Measurements from ENCODE around the gene RAX2.
"Not testable (repeated sequence)": the region's sequence is repeated elsewhere in the genome, so short reads cannot be mapped to it uniquely, and the experiment has no call there.

The RAX2 gene

DNA sequence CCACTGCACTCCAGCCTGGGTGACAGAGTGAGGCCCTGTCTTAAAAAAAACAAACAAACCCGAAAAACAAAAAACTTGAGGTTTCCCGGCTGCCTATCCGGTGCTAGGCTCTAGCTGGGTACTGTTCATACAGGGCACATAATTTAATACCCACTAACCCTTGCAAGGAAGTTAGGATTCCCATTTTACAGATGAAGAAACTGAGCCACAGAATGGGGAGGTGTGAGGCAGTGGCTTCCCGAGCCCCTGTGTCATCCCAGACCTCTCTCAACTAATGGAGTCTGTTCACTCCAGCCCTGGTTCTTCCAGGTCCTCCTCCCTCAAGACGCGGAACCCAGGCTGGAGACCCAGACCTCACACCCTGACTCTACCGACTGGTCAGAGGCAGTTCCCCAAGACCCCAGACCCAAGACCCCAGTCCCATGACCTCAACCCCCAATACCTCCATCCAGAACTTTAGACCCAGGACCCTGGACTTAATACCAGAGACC, 11.1 kb downstream of the RAX2 start:
- peak in 2 of 5 experiments; percentile 32 to 67 for DNase-seq

DNA sequence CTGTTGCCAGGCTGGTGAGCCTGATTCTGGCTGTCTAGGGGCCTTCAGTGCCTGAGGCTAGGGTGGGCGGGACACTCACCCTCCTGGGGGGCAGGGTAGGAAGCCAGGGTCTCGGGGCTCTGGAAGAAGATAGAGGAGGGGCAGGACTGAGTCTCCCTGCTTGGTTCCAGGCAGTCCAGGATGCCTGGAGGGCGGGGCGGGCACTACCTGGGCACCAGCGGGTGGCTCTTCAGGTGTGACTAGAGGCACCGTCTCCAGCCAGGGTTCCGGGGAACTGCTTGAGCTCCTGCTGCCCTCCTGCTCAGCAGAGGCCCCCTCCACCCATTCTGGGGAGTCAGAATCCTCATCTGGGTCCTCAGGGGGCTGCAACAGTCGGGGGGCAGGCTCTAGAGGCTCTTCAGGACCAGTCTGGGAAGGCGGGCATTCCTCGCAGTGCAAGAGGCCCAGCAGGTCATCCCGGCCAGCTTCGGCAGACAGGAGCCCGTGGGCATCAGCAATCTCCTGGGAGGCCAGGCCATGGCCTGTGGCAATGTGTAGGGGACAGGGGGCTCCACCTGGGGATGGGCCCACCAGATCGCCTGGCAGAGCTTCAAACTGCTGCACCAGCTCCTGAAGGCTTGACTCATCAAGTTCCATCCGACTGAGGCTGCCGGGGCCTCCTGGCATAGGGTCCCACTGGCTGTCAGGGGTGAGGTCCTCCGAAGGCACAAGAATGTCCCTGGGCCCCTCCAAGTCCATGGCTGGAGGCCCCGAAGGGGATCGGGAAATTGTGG, 12.4 kb downstream of the RAX2 start:
- DNase-seq, result no peak

DNA sequence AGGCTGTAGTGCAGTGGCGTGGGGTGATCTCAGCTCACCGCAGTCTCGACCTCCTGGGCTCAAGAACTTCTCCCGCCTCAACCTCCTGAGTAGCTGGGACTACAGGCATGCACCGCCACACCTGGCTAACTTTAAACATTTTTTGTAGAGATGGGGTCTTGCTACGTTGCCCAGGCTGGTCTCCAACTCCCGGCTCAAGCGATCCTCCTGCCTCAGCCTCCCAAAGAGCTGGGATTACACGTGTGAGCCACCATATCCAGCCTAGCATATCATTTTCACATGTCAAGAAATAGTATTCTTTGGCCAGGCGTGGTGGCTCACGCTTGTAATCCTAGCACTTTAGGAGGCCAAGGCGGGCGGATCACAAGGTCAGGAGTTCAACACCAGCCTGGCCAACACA, 13.7 kb downstream of the RAX2 start:
- not testable (repeated sequence) for DNase-seq

DNA sequence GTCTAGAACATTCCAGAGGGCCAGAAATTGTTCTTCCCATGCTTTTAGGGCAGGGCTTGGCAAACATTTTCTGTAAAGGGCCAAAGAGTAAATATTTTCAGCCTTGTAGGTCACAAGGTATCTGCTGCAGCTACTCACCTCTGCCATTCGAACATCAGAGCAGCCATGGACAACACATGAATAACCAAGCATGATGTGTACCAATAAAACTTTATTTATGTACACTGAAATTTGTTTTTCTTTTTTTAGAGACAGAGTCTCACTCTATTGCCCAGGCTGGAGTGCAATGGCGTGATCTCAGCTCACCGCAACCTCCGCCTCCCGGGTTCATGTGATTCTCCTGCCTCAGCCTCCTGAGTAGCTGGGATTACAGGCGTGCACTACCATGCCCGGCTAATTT, 14.3 kb downstream of the RAX2 start:
- not testable (repeated sequence) for DNase-seq

DNA sequence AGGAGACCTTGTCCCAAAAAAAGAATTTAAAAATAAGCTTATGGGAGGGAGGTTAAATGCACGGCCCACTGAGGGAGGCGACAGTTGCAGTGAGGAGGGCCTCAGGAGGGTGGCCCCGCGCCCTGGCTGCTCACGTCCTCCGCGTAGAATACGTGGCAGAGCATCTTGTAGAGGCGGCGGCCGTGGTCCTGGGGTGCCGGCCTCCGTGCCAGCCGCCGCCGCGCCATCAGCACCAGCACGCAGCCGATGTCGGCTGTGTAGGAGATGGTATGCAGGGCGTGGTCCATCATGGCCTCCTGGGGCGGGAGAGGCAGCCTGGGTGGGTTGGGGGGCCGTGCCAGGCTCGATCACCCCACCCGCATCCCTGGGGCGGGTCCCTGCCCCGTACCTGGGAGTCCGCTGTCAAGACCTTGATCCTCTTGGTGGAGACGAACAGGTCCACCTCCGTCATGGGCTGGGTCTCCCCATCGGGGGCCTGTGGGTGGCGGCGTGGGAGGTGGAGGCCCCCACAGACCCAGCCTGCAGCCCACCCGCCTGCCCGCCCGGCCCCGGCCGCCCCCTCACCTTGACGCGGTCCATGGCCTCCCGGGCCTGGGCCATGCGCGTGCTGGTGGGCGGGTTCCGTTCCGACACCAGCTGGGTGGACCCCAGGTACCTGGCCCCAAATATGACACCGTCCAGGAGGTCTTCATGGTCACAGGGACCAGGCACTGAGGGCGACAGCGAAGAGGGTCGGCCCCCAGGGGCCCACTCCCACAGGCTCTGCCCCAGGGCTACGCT, 18.2 kb downstream of the RAX2 start:
- no peak for DNase-seq

DNA sequence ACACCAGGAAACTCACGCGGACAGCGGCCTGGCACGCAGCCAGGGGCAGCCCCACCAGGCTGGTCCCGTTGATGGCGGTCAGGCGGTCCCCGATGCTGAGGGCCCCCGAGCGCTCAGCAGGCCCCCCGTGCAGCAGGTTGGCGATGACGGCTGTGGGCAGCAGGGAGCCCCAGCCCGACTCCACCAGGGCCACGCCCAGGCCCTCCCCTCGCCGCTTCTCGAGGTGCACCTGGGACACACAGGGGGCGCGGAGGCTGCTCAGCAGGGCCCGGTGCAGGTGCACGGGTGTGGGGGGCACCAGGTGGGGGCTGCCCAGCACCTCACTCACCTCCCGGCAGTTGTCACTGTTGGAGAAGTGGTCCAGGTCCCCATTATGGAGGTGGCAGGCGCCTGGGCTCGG, 19.5 kb downstream of the RAX2 start:
- no peak for DNase-seq

DNA sequence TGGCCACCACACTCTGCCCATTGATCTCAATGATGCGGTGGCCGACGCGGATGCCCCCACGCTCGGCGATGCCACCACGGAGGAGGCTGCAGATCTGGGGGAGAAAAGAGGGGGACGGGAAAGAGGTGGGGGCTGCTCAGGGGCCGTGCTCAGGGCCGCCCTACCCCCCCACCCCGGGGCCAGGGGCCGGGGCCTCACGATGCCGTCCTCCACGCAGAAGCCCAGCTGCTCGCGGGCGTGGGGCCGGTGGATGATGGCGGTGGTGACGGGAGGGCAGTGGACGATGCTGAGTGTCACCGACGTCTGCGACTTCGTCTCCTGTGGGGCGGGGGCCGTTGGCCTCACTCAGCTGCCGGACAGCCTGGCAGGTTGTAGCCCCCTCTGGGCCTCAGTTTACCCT, 20.8 kb downstream of the RAX2 start:
- no peak for DNase-seq

DNA sequence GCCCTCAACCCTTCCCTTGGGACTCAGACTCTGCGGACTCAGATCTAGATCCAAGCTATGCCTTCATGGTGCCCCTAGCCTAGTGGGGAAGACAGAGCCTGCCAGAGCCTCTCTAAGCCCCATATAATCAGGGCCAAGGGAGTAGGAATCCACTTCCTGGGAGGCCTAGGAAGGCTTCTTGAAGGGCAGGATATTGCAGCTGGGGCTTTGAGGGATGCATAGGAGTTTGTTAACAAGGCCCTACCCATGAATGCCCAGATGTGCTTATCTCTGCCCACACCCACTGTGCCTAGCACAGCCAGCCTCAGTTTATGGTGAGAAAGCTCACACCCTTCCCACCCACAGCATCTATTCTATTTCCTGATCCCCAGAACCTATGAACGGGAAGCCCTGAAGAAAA, 21.8 kb downstream of the RAX2 start:
- no peak for DNase-seq

DNA sequence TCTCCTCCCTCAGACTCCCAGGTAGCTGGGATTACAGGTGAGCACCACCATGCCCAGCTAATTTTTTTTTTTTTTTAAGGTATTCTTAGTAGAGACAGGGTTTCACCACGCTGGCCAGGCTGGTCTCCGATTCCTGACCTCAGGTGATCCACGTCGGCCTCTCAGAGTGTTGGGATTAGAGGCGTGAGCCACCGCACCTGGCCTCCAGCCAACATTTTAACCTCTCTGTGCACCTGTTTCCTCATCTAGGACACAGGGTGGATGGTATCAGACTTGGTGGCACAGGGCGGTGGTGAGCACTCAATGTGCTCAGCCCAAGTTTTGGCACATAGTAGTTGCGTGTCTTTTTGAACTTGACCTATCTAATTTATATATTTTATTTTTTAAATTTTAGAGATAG, 23.1 kb downstream of the RAX2 start:
- DNase-seq, result no peak

DNA sequence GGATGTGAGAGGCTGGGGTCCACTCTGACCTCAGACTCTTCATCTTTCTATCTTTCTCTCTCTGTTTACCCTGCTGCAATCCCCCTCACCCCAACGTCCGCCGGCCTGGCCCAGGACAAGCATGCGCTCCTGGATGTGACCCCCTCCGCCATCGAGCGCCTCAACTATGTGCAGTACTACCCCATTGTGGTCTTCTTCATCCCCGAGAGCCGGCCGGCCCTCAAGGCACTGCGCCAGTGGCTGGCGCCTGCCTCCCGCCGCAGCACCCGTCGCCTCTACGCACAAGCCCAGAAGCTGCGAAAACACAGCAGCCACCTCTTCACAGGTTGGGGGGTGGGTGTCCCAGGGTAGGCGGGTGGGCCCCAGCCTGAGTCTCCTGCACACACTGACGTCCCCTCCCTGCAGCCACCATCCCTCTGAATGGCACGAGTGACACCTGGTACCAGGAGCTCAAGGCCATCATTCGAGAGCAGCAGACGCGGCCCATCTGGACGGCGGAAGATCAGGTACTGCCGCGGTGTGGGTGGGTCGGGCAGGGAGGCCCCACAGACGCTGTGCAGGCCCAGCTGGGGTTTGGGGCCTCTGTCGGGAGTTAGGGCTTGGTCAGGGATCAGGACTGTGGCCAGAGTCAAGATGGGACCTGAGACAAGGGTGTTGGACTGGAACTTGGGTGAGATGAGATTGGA, 25.5 kb downstream of the RAX2 start:
- no peak for DNase-seq

DNA sequence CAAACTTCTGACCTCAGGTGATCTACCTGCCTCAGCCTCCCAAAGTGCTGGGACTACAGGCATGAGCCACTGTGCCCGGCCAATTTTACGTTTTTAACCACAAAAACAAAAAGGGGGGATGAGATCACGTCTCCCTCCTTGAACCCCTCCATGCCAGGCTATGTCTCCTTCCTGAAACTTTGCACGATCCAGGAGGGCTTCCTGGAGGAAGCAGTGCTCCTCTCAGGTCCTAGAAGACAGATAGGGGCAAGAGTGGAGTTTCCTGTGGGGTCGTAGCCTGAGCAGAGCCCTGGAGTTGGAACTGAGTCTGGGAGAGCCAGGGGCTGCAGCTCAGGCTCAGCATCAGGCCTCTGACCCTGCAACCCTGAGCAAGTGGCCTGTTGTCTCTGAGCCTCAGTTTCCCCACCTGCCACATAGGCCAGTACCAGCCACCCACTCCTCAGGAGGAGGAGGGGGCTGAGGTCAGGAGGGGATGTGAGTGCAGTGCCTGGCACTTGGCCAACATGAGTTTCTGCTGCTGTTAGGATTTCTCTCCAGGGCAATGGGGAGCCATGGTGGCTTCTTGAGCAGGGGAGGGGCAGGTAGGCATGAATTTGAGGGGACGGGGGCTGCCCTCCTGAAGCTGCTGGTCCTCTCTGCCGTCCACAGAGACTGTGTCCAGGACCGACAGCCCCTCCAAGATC, 26.5 kb downstream of the RAX2 start:
- DNase-seq, result no peak

DNA sequence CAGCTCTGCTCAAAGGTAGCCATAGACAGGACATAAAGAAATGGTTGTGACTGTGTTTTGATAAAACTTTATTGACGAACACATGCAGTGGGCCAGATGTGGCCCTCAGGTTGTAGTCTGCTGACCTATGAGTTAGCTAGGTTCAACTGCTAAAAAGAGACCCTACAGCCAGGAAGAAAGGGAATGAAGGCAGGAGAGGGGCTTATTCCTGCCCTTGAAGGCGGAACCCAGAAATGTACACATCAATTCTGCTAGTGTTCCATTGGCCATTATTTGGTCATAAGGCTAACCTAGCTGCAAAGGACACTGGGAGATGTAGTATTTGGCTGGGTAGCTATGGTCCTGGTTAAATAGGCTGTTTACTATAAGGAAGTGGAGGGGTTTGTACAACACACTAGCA, 28.5 kb downstream of the RAX2 start:
- no peak for DNase-seq

DNA sequence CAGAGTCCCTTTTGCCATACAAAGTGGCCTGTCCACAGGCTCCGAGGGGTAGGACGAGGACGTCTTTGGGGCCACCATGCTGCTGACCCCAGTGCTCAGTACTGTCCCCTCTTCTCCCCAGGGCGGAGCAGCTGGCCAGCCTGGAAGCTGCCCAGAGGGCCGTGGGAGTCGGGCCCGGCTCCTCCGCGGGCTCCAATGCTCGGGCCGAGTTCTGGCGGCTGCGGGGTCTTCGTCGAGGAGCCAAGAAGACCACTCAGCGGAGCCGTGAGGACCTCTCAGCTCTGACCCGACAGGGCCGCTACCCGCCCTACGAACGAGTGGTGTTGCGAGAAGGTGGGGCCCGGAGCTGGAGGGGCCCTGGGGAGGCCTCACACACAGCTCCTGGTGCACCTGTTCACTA, 31.6 kb downstream of the RAX2 start:
- DNase-seq, result no peak

DNA sequence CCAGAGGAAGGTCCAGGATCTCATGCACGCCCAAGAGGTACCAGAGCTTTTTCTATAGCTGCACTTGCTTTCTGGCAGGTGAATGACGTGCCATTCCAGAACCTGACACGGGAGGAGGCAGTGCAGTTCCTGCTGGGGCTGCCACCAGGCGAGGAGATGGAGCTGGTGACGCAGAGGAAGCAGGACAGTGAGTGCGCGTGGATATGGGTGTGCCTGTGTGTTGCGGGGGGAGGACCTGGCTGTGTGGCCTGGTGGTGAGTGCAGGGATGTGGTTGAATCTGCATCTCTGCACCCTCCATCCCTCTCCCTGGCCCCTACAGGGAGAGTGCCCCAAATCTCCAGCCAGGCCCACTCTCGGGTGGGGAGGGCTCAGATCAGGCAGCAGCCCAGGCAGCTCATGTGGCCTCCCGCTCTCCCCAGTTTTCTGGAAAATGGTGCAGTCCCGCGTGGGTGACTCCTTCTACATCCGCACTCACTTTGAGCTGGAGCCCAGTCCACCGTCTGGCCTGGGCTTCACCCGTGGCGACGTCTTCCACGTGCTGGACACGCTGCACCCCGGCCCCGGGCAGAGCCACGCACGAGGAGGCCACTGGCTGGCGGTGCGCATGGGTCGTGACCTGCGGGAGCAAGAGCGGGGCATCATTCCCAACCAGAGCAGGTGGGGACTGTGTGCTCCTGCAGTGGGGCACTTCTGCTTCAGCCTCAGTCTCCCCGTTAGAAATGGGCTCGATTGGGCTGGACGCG, 33.4 kb downstream of the RAX2 start:
- peak in 1 of 5 experiments; percentile 14 for DNase-seq

DNA sequence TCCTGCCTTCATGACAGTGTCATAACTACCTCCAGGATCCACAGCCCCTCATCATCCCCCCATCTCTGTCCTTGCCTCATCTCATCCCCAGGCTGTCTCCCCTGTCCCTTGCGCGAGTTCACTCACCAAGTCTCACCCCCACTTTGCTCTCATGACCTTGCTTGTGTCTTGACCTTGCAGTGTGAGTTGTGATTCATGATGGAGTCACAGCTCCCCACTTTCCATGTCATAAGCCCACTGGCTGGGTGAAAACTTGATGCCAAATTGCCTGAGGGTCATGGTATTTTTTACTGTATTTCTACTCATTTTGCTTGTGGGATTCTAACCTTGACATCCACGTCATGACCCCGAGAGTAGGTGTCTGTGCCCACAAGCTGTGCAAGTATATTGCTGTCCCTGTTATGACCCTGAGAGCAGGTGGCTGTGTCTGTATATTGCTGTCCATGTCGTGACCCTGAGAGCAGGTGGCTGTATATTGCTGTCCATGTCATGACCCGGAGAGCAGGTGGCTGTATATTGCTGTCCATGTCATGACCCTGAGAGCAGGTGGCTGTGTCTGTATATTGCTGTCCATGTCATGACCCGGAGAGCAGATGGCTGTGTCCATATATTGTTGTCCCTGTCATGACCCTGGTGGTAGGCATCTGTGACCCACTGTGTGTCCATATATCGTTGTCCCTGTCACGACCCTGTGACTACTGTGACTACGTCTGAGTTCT, 34.4 kb downstream of the RAX2 start:
- no peak for DNase-seq

DNA sequence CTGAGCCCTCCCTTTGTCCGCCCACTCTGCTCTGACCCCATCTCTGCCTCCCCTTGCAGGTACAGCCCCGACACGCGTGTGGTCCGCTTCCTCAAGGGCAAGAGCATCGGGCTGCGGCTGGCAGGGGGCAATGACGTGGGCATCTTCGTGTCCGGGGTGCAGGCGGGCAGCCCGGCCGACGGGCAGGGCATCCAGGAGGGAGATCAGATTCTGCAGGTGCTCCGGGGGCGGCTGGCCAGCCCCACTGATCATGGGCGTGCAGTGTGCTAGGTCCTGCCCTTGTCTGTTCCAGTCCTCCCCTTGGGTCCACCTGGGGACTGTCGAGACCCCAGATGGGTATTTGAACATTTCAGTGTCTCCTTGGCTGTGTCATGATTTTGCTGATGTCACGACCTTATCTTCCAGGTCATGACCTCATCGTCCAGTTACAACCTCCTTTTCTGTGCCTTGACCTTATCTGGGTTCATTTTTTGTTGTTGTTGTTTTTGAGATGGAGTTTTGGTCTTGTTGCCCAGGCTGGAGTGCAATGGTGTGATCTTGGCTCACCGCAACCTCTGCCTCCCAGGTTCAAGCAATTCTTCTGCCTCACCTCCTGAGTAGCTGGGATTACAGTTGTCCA, 35.8 kb downstream of the RAX2 start:
- no peak for DNase-seq

DNA sequence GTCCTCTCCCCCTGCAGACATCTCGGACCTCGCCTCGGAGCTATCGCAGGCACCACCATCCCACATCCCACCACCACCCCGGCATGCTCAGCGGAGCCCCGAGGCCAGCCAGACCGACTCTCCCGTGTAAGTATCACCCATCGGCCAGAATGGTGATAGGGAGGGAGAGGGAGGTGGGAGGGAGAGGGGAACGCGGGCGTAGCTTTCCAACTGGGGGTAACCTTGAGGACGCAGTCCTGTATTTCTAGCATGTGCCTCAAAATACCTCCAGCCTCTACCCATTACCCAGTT, 37.8 kb downstream of the RAX2 start:
- no peak for DNase-seq

DNA sequence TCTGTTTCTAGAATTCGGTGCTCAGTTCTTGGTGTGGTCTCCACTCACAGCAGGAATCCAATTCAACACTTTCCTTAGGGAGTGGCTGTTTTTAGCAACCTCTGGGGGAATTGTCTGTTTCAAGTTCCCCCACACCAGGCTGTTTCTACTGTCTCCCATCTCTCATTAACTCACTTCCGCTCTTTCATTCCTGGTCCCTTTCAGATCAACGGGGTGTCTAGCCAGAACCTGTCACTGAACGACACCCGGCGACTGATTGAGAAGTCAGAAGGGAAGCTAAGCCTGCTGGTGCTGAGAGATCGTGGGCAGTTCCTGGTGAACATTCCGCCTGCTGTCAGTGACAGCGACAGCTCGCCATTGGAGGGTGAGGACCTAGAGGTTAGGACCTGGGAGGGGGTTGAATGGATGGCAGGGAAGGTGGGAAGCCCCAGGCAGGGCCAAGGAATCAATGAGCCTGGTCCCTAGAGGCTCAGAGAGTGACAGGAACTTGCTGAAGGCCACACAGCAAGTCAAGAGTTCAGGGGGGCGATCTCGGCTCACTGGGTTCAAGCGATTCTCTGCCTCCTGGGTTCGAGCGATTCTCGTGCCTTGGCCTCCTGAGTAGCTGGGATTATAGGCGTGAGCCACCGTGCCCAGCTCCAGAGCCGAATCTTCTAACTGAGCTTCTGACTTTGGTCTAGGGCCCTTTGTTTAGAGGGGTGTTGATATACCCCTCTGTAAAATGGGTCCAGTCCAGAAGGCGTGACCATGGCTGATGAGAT, 38.3 kb downstream of the RAX2 start:
- DNase-seq, result no peak

DNA sequence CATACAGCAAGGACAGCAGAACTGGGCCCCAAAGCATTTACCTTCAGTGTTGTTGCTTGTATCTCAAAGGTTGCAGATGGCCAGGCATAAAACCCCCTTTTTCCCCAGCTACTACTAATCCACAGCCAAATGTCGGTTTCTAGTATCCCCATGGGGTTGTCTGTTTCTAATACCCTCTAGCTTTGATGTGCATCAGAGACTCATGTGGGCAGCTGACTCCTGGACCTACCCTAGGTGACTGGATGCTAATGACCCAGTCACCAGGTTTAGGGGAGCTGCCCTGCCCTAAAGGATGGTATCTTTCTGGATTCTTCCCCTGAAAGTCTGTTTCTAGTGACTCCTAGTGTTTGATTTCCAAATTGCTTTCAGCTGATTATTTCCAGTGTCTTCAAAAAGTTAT, 39.9 kb downstream of the RAX2 start:
- DNase-seq, result no peak

DNA sequence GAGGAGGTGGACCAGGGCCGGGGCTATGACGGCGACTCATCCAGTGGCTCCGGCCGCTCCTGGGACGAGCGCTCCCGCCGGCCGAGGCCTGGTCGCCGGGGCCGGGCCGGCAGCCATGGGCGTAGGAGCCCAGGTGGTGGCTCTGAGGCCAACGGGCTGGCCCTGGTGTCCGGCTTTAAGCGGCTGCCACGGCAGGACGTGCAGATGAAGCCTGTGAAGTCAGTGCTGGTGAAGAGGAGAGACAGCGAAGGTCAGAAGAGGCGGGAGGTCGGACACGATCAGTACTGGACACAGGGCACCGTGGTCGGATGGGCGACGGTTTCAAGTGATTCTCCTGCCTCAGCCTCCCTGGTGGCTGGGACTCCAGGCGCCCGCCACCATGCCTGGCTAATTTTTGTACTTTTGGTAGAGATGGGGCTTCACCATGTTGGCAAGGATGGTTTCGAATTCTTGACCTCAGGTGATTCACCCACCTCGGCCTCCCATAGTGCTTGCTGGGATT, 41.5 kb downstream of the RAX2 start:
- no peak for DNase-seq
